ENCODE measurements around the gene CLIC1. TPM values are rescaled to one million over a fixed set of nuclear protein-coding genes. Genes with fewer than 3 reads are reported as not detected.
A peak's percentile ranks its signal among the peaks of the same experiment; 100 is the strongest.

Gene CLIC1
- total RNA-seq, 2 experiments from 2014 or later = 525 to 561 TPM

DNA sequence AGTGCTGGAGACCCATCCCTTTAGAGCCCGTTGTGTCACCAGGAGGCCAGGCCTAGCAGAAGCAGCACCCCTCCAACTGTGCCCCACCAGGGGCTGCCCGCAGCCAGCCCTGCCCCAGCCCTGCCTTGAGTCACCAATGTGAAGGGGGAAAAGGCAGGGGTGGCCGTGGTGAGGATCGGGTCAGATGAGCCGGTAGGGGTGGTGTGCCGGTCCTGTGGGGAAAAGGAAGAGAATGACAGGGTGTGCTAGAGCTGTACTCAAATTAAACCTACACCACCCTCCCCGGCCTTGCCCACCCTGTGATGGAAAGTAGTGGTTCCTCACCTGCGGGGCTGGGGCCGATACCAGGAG, 29.2 kb upstream of the CLIC1 start:
- no peaks in the 10 kb centered on the region for H3K27me3 Mint-ChIP-seq
- H3K9me3 Mint-ChIP-seq = no peaks in the 10 kb centered on the region
- H3K27ac Mint-ChIP-seq = no peak overlapping the region
- H3K36me3 Mint-ChIP-seq (ENCODE audit: low read depth) = peaks cover 11% of the 10 kb centered on the region
- peaks cover 33% of the 10 kb centered on the region for H3K4me1 Mint-ChIP-seq
- DNase-seq = no peak
- H3K4me3 Mint-ChIP-seq = no peak overlapping the region
- POLR2A ChIA-PET = no interaction called here
- CTCF ChIA-PET = interaction anchor here (1.3 kb wide), 1 partner anchor 9 kb away, joined by 7 read pairs; no protein-coding TSS in a partner anchor

DNA sequence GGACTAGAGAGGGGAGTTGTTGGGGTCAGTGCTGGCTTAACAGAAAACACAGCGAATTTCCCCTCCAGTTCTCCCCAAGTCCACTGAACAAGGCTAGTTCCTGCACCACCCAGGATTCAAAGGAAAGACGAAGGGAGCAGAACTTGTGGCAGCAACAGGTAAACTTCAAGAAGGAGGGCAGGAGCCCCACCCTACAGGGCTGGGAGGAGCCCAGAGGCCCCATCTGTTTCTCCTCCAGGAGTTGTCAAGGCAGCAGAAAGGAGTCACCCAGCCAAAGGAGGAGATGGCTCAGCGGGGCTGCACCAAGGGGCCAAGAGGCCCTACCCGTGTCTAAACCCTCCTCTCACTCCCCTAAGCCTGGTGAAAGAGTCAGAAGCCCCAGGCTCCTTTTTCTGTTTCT, 27.9 kb upstream of the CLIC1 start:
- Mint-ChIP-seq H3K9me3 (no peaks in the 10 kb centered on the region), H3K27ac (peak overlapping the region; percentile 76), H3K36me3 (ENCODE audit: low read depth) (peaks cover 16% of the 10 kb centered on the region), H3K4me1 (peaks cover 29% of the 10 kb centered on the region), H3K4me3 (no peak overlapping the region), H3K27me3 (no peaks in the 10 kb centered on the region)
- no peak for DNase-seq
- ChIA-PET POLR2A (no interaction called here), CTCF (no interaction called here)

DNA sequence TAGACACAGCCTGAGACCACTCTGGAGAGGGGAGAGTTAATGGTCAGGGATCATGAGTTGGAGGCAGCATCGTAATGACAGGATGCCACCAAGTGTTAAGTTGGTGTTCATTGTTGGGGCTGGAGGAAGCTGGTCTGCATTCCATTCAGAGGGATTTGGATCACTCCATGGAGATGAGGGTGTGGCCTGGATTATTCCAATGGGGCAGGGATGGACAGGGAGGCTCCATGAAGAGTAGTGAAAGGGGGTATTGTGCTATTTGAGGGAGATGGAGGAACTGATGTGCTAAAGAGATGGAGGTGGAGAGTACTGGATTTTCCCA, 27.2 kb upstream of the CLIC1 start:
- Mint-ChIP-seq H3K27me3 (no peaks in the 10 kb centered on the region), H3K4me3 (no peak overlapping the region), H3K4me1 (peaks cover 26% of the 10 kb centered on the region), H3K36me3 (ENCODE audit: low read depth) (peaks cover 21% of the 10 kb centered on the region), H3K27ac (peak overlapping the region; percentile 76), H3K9me3 (no peaks in the 10 kb centered on the region)
- ChIA-PET POLR2A (no interaction called here), CTCF (no interaction called here)
- no peak for DNase-seq

DNA sequence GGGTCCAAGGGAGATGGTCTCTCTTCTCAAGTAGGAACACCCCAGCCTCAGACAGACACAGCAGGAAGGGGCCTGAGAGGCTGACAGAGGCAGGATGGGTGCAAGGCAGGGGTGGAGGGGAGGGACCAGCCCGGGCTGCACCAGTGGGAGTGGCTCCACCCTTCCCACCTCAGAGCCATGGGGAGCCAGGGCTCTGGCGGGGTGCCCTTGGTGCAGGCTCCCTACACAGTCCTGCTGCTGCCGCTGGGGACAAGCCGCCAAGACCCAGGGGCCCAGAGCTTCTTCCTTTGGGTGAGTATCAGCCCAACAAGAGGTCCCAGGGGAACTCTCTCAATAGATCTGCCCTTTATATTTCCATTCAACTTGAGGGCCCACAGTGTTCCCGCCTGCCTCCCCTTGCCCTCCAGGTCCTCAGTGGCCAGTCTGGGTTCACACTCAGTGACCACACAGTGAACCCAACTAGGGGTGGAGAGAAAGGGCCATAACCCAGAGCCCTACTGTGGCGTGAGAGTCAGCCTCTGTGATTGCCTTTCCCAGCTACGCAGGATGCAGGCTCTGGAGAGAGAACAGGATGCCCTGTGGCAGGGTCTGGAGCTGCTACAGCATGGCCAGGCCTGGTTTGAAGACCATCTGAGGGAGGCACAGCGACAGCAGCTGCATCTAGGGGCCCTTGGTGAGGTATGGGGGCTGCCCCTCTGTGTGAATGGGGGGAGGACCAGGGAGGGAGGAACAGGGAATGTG, 26.7 kb upstream of the CLIC1 start:
- CTCF ChIA-PET = interaction anchor here (0.6 kb wide), 1 partner anchor 9 kb away, joined by 4 read pairs; no protein-coding TSS in a partner anchor
- H3K9me3 Mint-ChIP-seq = no peaks in the 10 kb centered on the region

DNA sequence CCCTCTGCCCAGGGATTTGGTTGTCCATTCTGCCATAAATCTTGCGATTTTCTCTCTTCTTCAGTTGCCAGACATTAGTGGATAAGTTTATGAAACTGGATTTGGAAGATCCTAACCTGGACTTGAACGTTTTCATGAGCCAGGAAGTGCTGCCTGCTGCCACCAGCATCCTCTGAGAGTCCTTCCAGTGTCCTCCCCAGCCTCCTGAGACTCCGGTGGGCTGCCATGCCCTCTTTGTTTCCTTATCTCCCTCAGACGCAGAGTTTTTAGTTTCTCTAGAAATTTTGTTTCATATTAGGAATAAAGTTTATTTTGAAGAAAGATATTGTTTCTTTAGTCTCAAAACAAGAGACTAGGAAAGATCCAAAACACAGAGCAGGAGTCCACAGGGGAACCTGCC, 26.0 kb upstream of the CLIC1 start, which contains the start of gene SAPCD1:
SAPCD1 (plus strand) TSS at position 301 of the 400 bp plus-strand sequence. CDS start 399 bp downstream, outside the sequence.
- POLR2A ChIA-PET = no interaction called here

More for the DNA sequence above, 26.7 kb upstream of the CLIC1 start:
- peak overlapping the region; percentile 76 for H3K27ac Mint-ChIP-seq
- no peak for DNase-seq
- H3K4me1 Mint-ChIP-seq = peaks cover 21% of the 10 kb centered on the region
- no peaks in the 10 kb centered on the region for H3K27me3 Mint-ChIP-seq
- POLR2A ChIA-PET = no interaction called here
- peaks cover 21% of the 10 kb centered on the region for H3K36me3 Mint-ChIP-seq (ENCODE audit: low read depth)
- H3K4me3 Mint-ChIP-seq = no peak overlapping the region

DNA sequence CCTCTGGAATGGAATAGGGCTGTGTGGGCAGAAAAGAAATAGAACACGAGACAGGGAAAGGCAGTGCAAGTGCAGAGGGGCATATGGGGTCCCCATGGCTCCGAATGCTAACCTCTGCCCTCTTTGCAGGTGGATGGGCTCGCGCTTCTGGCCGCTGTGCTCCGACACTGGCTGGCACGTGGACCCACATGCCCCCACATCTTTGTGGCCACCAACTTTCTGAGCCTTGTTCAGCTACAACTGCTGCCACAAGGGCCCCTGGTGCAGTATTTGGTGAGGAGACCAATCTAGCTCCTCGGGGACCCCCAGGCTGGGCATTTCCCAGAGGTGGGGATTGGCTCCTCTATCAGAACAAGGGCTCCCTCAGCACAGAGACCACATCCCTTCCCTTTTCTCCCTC, 25.0 kb upstream of the CLIC1 start:
- peaks cover 18% of the 10 kb centered on the region for H3K4me1 Mint-ChIP-seq
- CTCF ChIA-PET = interaction anchor here (1.4 kb wide), 1 partner anchor 22 kb away, joined by 5 read pairs; the partner anchor contains the start of gene MSH5

More for the DNA sequence above, 26.0 kb upstream of the CLIC1 start, which contains the start of gene SAPCD1:
- DNase-seq = no peak
- CTCF ChIA-PET = interaction anchor here (1.4 kb wide), 1 partner anchor 23 kb away, joined by 5 read pairs; the partner anchor contains the start of gene MSH5
- peaks cover 20% of the 10 kb centered on the region for H3K36me3 Mint-ChIP-seq (ENCODE audit: low read depth)
- H3K27ac Mint-ChIP-seq = peak within 1 kb of the TSS; percentile 76
- peaks cover 18% of the 10 kb centered on the region for H3K4me1 Mint-ChIP-seq
- no peak within 1 kb of the TSS for H3K4me3 Mint-ChIP-seq
- no peaks in the 10 kb centered on the region for H3K27me3 Mint-ChIP-seq
- H3K9me3 Mint-ChIP-seq = no peaks in the 10 kb centered on the region

DNA sequence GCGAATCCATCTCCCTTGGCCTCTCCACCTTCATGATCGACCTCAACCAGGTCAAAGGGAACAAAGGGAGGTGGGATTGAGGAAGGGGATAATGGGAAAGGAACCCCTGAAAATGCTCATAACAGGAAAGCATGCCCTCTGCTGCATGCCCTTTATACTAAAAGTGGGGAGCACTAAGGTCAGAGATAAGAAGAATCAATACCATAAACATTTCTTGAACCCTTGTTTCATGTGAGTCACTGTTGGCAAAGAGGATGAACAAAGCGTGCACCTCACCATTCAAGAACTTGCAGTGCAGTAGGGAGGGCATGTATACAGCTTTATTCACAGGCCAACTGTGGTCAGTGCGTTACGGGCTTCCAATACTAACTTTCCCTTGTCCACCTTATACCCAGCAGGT, 24.5 kb upstream of the CLIC1 start:
- DNase-seq = no peak
- POLR2A ChIA-PET = no interaction called here
- H3K9me3 Mint-ChIP-seq = no peaks in the 10 kb centered on the region
- H3K36me3 Mint-ChIP-seq (ENCODE audit: low read depth) = peaks cover 20% of the 10 kb centered on the region
- no peaks in the 10 kb centered on the region for H3K27me3 Mint-ChIP-seq
- no peak overlapping the region for H3K4me3 Mint-ChIP-seq
- H3K4me1 Mint-ChIP-seq = peaks cover 18% of the 10 kb centered on the region
- CTCF ChIA-PET = interaction anchor here (1.4 to 5.1 kb wide), 3 partner anchors 9 to 21 kb away, joined by 4 to 30 read pairs (median 5); partner anchors contain the start of gene MSH5
- no peak overlapping the region for H3K27ac Mint-ChIP-seq

More for the DNA sequence above, 25.0 kb upstream of the CLIC1 start:
- peaks cover 20% of the 10 kb centered on the region for H3K36me3 Mint-ChIP-seq (ENCODE audit: low read depth)
- H3K27me3 Mint-ChIP-seq = no peaks in the 10 kb centered on the region
- H3K27ac Mint-ChIP-seq = no peak overlapping the region
- no peak overlapping the region for H3K4me3 Mint-ChIP-seq
- POLR2A ChIA-PET = no interaction called here
- H3K9me3 Mint-ChIP-seq = no peaks in the 10 kb centered on the region
- DNase-seq = no peak

DNA sequence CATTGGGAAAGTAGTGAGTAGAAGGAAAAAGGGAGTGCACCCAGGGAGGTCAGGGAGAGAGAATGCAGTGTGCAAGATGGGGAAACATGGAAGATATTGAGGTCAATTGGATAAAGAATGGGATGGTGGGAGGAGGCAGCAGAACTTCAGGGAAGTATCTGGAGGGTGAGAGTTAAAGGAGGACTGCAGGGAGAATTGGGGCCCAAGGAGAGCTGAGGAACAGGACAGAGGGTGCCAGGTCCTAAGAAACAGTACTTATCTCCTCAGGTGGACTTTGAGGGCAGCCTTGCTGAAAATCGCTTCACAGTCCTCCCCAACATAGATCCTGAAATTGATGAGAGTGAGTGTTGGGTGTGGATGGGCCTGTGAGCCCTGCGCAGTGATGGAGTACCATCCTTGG, 22.0 kb upstream of the CLIC1 start:
- Mint-ChIP-seq H3K27ac (no peak overlapping the region), H3K36me3 (ENCODE audit: low read depth) (peaks cover 14% of the 10 kb centered on the region), H3K4me3 (no peak overlapping the region), H3K9me3 (no peaks in the 10 kb centered on the region), H3K27me3 (no peaks in the 10 kb centered on the region), H3K4me1 (peaks cover 8% of the 10 kb centered on the region)
- ChIA-PET CTCF (interaction anchor here (5.1 kb wide), 1 partner anchor 11 kb away, joined by 30 read pairs; no protein-coding TSS in a partner anchor), POLR2A (no interaction called here)
- no peak for DNase-seq

DNA sequence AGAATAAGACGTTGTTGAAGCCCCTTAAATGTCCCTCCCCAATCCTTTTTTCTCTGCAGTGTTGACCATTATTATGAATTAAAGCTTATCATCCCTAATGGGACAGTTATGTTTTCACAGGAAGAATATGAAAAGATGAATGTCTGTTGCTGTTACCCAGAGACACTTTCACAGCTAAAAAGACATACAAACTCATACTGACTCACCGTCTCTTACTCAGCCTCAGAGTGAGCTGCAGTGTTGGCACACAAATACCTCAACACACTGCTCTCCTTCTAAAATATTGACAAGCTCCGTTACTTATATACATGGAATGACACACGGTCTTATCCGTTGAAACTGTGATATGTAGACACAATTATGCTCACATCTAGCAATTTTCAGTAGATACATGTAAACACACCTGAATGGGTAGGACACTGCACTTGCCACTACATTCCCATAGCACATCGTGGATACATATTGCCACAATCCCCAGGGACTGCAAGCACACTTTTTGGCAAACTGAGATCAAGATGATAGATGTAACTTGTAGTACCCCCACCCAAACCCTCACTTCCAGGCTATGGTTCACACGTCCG, 16.5 kb upstream of the CLIC1 start:
- no peak for DNase-seq
- ChIA-PET POLR2A (interaction anchor here (0.6 kb wide), 1 partner anchor 75 kb away, joined by 4 read pairs; no protein-coding TSS in a partner anchor), CTCF (interaction anchor here (0.5 to 1.8 kb wide), 5 partner anchors 18 to 78 kb away, joined by 3 to 10 read pairs (median 4); no protein-coding TSS in a partner anchor)
- Mint-ChIP-seq H3K36me3 (ENCODE audit: low read depth) (peaks cover 5% of the 10 kb centered on the region), H3K27me3 (no peaks in the 10 kb centered on the region), H3K9me3 (no peaks in the 10 kb centered on the region), H3K27ac (no peak overlapping the region), H3K4me1 (no peaks in the 10 kb centered on the region), H3K4me3 (no peak overlapping the region)

DNA sequence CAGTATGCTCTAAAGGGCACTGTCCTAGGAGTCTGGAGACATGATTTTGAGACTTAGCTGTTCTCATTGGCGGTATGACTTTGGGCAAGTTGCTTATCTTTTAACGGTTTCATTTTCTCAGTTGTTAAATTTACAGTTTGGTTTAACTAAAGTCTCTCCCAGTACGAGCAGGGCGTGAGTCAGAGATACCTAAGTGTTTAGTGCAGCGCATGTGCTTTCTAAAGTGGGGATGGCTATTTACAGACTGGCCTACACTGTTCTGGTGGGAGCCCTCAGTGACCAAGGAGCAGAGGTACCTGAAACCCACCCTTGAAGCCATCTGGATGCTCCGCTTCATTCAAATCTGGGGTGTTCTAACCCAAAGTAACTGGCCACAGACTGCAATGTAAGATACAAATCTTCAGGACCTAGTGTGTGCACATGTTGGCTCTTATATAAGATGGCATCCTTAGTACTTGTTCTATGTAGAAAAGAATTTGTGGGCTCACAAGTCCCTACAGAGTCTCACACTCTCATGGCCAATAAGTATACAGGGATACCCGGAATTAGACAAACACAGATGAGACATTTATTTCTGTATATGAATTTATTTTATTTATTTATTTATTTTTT, 14.2 kb upstream of the CLIC1 start:
- no peak overlapping the region for H3K4me3 Mint-ChIP-seq
- peaks cover 11% of the 10 kb centered on the region for H3K36me3 Mint-ChIP-seq (ENCODE audit: low read depth)
- ChIA-PET CTCF (interaction anchor here (0.6 to 2.3 kb wide), 4 partner anchors 13 to 476 kb away, joined by 3 to 8 read pairs (median 4); no protein-coding TSS in a partner anchor), POLR2A (no interaction called here)
- H3K4me1 Mint-ChIP-seq = no peaks in the 10 kb centered on the region
- H3K27ac Mint-ChIP-seq = no peak overlapping the region
- no peaks in the 10 kb centered on the region for H3K9me3 Mint-ChIP-seq
- no peaks in the 10 kb centered on the region for H3K27me3 Mint-ChIP-seq
- no peak for DNase-seq

DNA sequence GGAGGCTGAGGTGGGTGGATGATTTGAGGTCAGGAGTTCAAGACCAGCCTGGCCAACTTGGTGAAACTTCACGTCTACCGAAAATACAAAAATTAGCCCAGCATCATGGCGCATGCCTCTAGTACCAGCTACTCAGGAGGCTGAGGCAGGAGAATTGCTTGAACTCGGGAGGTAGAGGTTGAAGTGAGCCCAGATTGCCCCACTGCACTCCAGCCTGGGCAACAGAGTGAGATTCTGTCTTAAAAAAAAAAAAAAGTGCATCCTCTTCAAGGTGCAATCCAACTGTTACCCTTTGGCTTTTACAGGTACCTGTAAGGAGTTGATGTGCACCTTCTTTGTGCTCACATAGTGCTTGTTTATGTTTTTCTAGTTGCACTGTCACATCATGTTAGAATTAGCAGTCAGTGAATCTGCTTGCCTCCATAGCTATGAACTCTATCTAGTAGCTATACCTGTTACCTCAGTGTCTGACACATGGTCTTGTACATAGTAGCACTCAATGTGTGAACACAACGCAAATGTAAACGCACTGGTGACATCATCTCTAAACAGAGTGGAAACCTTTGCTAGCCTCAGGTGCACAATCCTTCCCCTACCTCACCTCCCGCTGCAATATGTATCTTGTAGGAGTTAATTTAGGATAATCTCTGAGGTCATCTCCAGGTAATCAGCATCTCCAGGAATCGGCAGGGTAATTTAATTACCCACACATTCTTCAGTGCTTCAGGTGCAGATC, 13.1 kb upstream of the CLIC1 start:
- no peaks in the 10 kb centered on the region for H3K27me3 Mint-ChIP-seq
- H3K4me1 Mint-ChIP-seq = peaks cover 6% of the 10 kb centered on the region
- CTCF ChIA-PET = interaction anchor here (0.6 to 2.3 kb wide), 3 partner anchors 12 to 174 kb away, joined by 3 to 8 read pairs (median 6); no protein-coding TSS in a partner anchor
- H3K27ac Mint-ChIP-seq = no peak overlapping the region
- H3K4me3 Mint-ChIP-seq = no peak overlapping the region
- DNase-seq = no peak
- no peaks in the 10 kb centered on the region for H3K9me3 Mint-ChIP-seq
- H3K36me3 Mint-ChIP-seq (ENCODE audit: low read depth) = peaks cover 17% of the 10 kb centered on the region
- POLR2A ChIA-PET = no interaction called here

DNA sequence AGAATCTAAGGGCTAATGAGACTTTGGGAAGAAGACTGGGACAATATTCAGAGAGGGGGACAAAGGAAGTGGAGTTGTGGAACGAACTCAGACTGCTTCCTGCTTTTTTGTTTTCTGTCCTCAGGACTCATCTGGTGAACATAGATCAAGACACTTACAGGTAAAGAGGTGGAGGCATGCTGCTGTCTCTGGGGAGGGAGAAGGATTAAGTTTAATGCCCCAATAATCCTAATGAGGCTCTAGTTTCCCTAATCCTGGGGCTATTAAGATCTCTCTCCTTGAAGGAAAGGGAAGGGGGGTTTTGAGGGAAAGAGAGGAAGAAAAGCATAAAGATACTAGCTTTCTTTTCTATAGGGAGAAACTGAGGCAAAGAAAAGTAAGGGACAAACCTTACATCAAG, 8.1 kb upstream of the CLIC1 start:
- no peak overlapping the region for H3K4me3 Mint-ChIP-seq

More for the DNA sequence above, 8.1 kb upstream of the CLIC1 start:
- peaks cover 42% of the 10 kb centered on the region for H3K36me3 Mint-ChIP-seq (ENCODE audit: low read depth)
- no peaks in the 10 kb centered on the region for H3K27me3 Mint-ChIP-seq
- CTCF ChIA-PET = interaction anchor here (1.8 kb wide), 1 partner anchor 16 kb away, joined by 4 read pairs; no protein-coding TSS in a partner anchor
- no peak for DNase-seq
- H3K4me1 Mint-ChIP-seq = peaks cover 32% of the 10 kb centered on the region
- POLR2A ChIA-PET = no interaction called here
- no peak overlapping the region for H3K27ac Mint-ChIP-seq
- no peaks in the 10 kb centered on the region for H3K9me3 Mint-ChIP-seq

All from activated CD4-positive, alpha-beta T cell treated with anti-CD3 and anti-CD28 coated beads, Interleukin-2, amount 10 ng/mL, durations not matched to agents 7 days and 5 days (primary cell).